Mesenchymal stem cell (in vitro differentiated cells and primary cell): ENCODE measurements around the gene SCNN1B.

ENCODE experiments used
- DNase-seq: peaks from one replicate; pipeline ENCODE4 v3.0.0-alpha.2; 2013
- H2AFZ ChIP-seq: one replicate; pipeline ENCODE4 v1.6.1; 2013; ENCODE audit warnings: low read depth, mild to moderate bottlenecking, control low read depth, inconsistent platforms, low read length, moderate library complexity
- H2AK5ac ChIP-seq: 2 replicates; pipeline ENCODE4 v1.6.1; 2013; ENCODE audit warnings: low read length, moderate library complexity, mild to moderate bottlenecking, inconsistent platforms; ENCODE audit not compliant: severe bottlenecking
- H2BK120ac ChIP-seq: one replicate; pipeline ENCODE4 v1.6.1; 2013; ENCODE audit warnings: low read depth, mild to moderate bottlenecking, inconsistent platforms, low read length, moderate library complexity
- H2BK12ac ChIP-seq, 2 experiments: one replicate each; pipeline ENCODE4 v1.6.1; 2013; ENCODE audit warnings: inconsistent platforms in 2 of 2, low read length in 2 of 2, mild to moderate bottlenecking in 2 of 2, moderate library complexity in 2 of 2, control low read depth in 1 of 2
- H2BK15ac ChIP-seq: one replicate; pipeline ENCODE4 v1.6.1; 2013; ENCODE audit warnings: mild to moderate bottlenecking, low read depth, inconsistent platforms; ENCODE audit not compliant: poor library complexity, severe bottlenecking
- H2BK5ac ChIP-seq: 2 replicates; pipeline ENCODE4 v1.6.1; 2013; ENCODE audit warnings: low read depth, mild to moderate bottlenecking, low read length, control low read depth, inconsistent platforms; ENCODE audit not compliant: poor library complexity, severe bottlenecking
- H3K14ac ChIP-seq, 2 experiments: one replicate each; pipeline ENCODE4 v1.6.1; 2013; ENCODE audit warnings: inconsistent platforms in 2 of 2, low read length in 2 of 2, control low read depth in 1 of 2, mild to moderate bottlenecking in 1 of 2, moderate library complexity in 1 of 2
- H3K18ac ChIP-seq, 2 experiments: one replicate each; pipeline ENCODE4 v1.6.1; 2013; ENCODE audit warnings: inconsistent platforms in 2 of 2, low read length in 2 of 2, control low read depth in 1 of 2, low read depth in 1 of 2, mild to moderate bottlenecking in 1 of 2
- H3K23ac ChIP-seq, 2 experiments: one replicate each; pipeline ENCODE4 v1.6.1; 2013; ENCODE audit warnings: inconsistent platforms in 2 of 2, low read length in 2 of 2, mild to moderate bottlenecking in 2 of 2, moderate library complexity in 2 of 2, control low read depth in 1 of 2
- H3K27ac ChIP-seq: 2 replicates; pipeline ENCODE4 v1.5.1; 2013; ENCODE audit warnings: mild to moderate bottlenecking, moderate library complexity, low read length, control low read depth, inconsistent platforms; ENCODE audit not compliant: poor library complexity, severe bottlenecking
- H3K27me3 ChIP-seq, 2 experiments: 2 replicates each; pipeline versions ENCODE4 v1.6.1 to v1.7.0; 2013; ENCODE audit warnings: low read length in 2 of 2, mild to moderate bottlenecking in 2 of 2, moderate library complexity in 2 of 2, control low read depth in 1 of 2, inconsistent platforms in 1 of 2; ENCODE audit not compliant: control insufficient read depth in 1 of 2, insufficient read depth in 1 of 2
- H3K36me3 ChIP-seq, 2 experiments: 2 replicates each; pipeline versions ENCODE4 v1.6.1 to v1.7.0; 2013; ENCODE audit warnings: low read length in 2 of 2, control low read depth in 1 of 2, inconsistent platforms in 1 of 2, low read depth in 1 of 2, mild to moderate bottlenecking in 1 of 2; ENCODE audit not compliant: insufficient read depth in 2 of 2, control insufficient read depth in 1 of 2
- H3K4ac ChIP-seq, 2 experiments: one replicate each; pipeline ENCODE4 v1.6.1; 2013; ENCODE audit warnings: inconsistent platforms in 2 of 2, low read length in 2 of 2, mild to moderate bottlenecking in 2 of 2, moderate library complexity in 2 of 2, control low read depth in 1 of 2, low read depth in 1 of 2
- H3K4me1 ChIP-seq: 2 replicates; pipeline ENCODE4 v1.6.1; 2013; ENCODE audit warnings: low read depth, low read length, control low read depth; ENCODE audit not compliant: control insufficient read depth, insufficient read depth
- H3K4me2 ChIP-seq: 2 replicates; pipeline ENCODE4 v1.6.1; 2013; ENCODE audit warnings: low read length, mild to moderate bottlenecking, inconsistent platforms; ENCODE audit not compliant: poor library complexity, severe bottlenecking
- H3K4me3 ChIP-seq, 2 experiments: 2 replicates each; pipeline versions ENCODE4 v1.5.1 to v1.7.0; 2013; ENCODE audit warnings: low read length in 2 of 2, mild to moderate bottlenecking in 2 of 2, control low read depth in 1 of 2, low read depth in 1 of 2; ENCODE audit not compliant: insufficient read depth in 1 of 2
- H3K79me1 ChIP-seq: replicated peaks from 2 replicates; pipeline ENCODE4 v1.6.1; 2013; ENCODE audit warnings: mild to moderate bottlenecking, control low read depth, low read length, inconsistent platforms; ENCODE audit not compliant: poor library complexity, severe bottlenecking
- H3K9ac ChIP-seq: 2 replicates; pipeline ENCODE4 v1.7.0; 2013; ENCODE audit warnings: mild to moderate bottlenecking, low read length, moderate library complexity
- H3K9me3 ChIP-seq: 2 replicates; pipeline ENCODE4 v1.7.0; 2013; ENCODE audit warnings: mild to moderate bottlenecking, low read length; ENCODE audit not compliant: control insufficient read depth
- H4K8ac ChIP-seq: one replicate; pipeline ENCODE4 v1.6.1; 2013; ENCODE audit warnings: inconsistent platforms, mild to moderate bottlenecking, low read length, moderate library complexity
- H4K91ac ChIP-seq: one replicate; pipeline ENCODE4 v1.6.1; 2013; ENCODE audit warnings: mild to moderate bottlenecking, low read length, inconsistent platforms
- WGBS: methylation state at CpG from one replicate; pipeline ENCODE4 v1.1.7; 2013; ENCODE audit warnings: mixed read lengths; 5-methylcytosine and 5-hydroxymethylcytosine counted together

Gene SCNN1B

GRCh38 chr16:23318639-23319038 lies 16.5 kb downstream of the SCNN1B start:
- Histone ChIP-seq H2BK5ac (no peak overlapping the region), H4K8ac (no peak overlapping the region), H3K27me3 (peaks cover 0 to 2% of the 10 kb centered on the region in 2 experiments), H4K91ac (no peak overlapping the region), H3K4me2 (no peak overlapping the region), H3K27ac (no peak overlapping the region), H3K4ac (no peak overlapping the region), H3K4me1 (no peaks in the 10 kb centered on the region), H2BK120ac (no peak overlapping the region), H3K9ac (no peak overlapping the region), H2BK15ac (no peak overlapping the region), H3K4me3 (no peak overlapping the region), H2BK12ac (no peak overlapping the region), H3K79me1 (no peaks in the 10 kb centered on the region), H3K14ac (no peak overlapping the region), H3K23ac (no peak overlapping the region), H2AK5ac (no peak overlapping the region), H3K18ac (no peak overlapping the region), H3K36me3 (no peaks in the 10 kb centered on the region), H2AFZ (no peak overlapping the region), H3K9me3 (peaks cover 4% of the 10 kb centered on the region)
- WGBS: 85% methylated on average over 2 of the region's 2 CpGs
- DNase-seq: no peak

GRCh38 chr16:23319861-23320615 lies 17.9 kb downstream of the SCNN1B start:
- no peak overlapping the region for H3K9ac ChIP-seq
- WGBS: 80% methylated on average over 15 of the region's 15 CpGs

GRCh38 chr16:23320693-23321092 lies 18.6 kb downstream of the SCNN1B start:
- Histone ChIP-seq H3K9ac (no peak overlapping the region), H3K27me3 (peaks cover 0 to 2% of the 10 kb centered on the region in 2 experiments), H3K4ac (no peak overlapping the region), H4K8ac (no peak overlapping the region), H2BK15ac (no peak overlapping the region), H2BK120ac (no peak overlapping the region), H3K79me1 (no peaks in the 10 kb centered on the region), H2BK5ac (no peak overlapping the region), H3K18ac (no peak overlapping the region), H3K4me1 (no peaks in the 10 kb centered on the region), H3K4me2 (no peak overlapping the region), H2AK5ac (no peak overlapping the region), H2AFZ (no peak overlapping the region), H3K4me3 (no peak overlapping the region), H3K23ac (no peak overlapping the region), H2BK12ac (no peak overlapping the region), H3K27ac (no peak overlapping the region), H3K36me3 (no peaks in the 10 kb centered on the region), H3K14ac (no peak overlapping the region), H3K9me3 (peaks cover 3% of the 10 kb centered on the region), H4K91ac (no peak overlapping the region)
- WGBS: 79% methylated on average over 6 of the region's 7 CpGs
- DNase-seq: no peak

More at GRCh38 chr16:23319861-23320615, 17.9 kb downstream of the SCNN1B start:
- Histone ChIP-seq H2BK12ac (no peak overlapping the region), H4K8ac (no peak overlapping the region), H2BK120ac (no peak overlapping the region), H3K4ac (no peak overlapping the region), H3K14ac (no peak overlapping the region), H3K4me1 (no peaks in the 10 kb centered on the region), H3K36me3 (no peaks in the 10 kb centered on the region), H4K91ac (no peak overlapping the region), H3K18ac (no peak overlapping the region), H3K4me3 (no peak overlapping the region), H2BK15ac (no peak overlapping the region), H3K79me1 (no peaks in the 10 kb centered on the region), H3K23ac (no peak overlapping the region), H3K4me2 (no peak overlapping the region), H2AK5ac (no peak overlapping the region), H3K27ac (no peak overlapping the region), H2BK5ac (no peak overlapping the region), H3K27me3 (peaks cover 0 to 2% of the 10 kb centered on the region in 2 experiments), H3K9me3 (peaks cover 4% of the 10 kb centered on the region), H2AFZ (no peak overlapping the region)
- DNase-seq: no peak

- H3K36me3 ChIP-seq: no peaks in the 10 kb centered on the region
- no peak overlapping the region for H2AK5ac ChIP-seq
- H2BK12ac ChIP-seq: no peak overlapping the region
- no peaks in the 10 kb centered on the region for H3K4me1 ChIP-seq
- no peak overlapping the region for H3K14ac ChIP-seq
- H2BK5ac ChIP-seq: no peak overlapping the region
- no peak overlapping the region for H4K91ac ChIP-seq
- H3K9ac ChIP-seq: no peak overlapping the region
- H2AFZ ChIP-seq: no peak overlapping the region
- H3K4me2 ChIP-seq: no peak overlapping the region
- peaks cover 0 to 2% of the 10 kb centered on the region in 2 experiments for H3K27me3 ChIP-seq
- H3K4ac ChIP-seq: no peak overlapping the region
- no peak overlapping the region for H2BK120ac ChIP-seq
- no peak for DNase-seq
- no peak overlapping the region for H4K8ac ChIP-seq
- no peaks in the 10 kb centered on the region for H3K79me1 ChIP-seq
- no peak overlapping the region for H3K27ac ChIP-seq
- H3K18ac ChIP-seq: no peak overlapping the region
- no peaks in the 10 kb centered on the region for H3K9me3 ChIP-seq
- H2BK15ac ChIP-seq: no peak overlapping the region
- H3K23ac ChIP-seq: no peak overlapping the region
- no peak overlapping the region for H3K4me3 ChIP-seq
- WGBS: 85% methylated on average over 14 of the region's 14 CpGs
Observed at GRCh38 chr16:23321206-23321875, 19.2 kb downstream of the SCNN1B start.
